SHP77 (cell line): ENCODE results near the gene RECK.

Source experiments
- DNase-seq, 2 experiments: peaks; one replicate each; lab custom pipeline; 2025; lab: John Stamatoyannopoulos, UW

The RECK gene

GRCh38 chr9:36140086-36141084 is 103.7 kb downstream of the RECK start:
- no peak for DNase-seq

- DNase-seq: no peak
These were observed 104.6 kb downstream of the RECK start for GRCh38 chr9:36141288-36141687.

- no peak for DNase-seq
These were observed 105.0 kb downstream of the RECK start for GRCh38 chr9:36141761-36142160.

DNA sequence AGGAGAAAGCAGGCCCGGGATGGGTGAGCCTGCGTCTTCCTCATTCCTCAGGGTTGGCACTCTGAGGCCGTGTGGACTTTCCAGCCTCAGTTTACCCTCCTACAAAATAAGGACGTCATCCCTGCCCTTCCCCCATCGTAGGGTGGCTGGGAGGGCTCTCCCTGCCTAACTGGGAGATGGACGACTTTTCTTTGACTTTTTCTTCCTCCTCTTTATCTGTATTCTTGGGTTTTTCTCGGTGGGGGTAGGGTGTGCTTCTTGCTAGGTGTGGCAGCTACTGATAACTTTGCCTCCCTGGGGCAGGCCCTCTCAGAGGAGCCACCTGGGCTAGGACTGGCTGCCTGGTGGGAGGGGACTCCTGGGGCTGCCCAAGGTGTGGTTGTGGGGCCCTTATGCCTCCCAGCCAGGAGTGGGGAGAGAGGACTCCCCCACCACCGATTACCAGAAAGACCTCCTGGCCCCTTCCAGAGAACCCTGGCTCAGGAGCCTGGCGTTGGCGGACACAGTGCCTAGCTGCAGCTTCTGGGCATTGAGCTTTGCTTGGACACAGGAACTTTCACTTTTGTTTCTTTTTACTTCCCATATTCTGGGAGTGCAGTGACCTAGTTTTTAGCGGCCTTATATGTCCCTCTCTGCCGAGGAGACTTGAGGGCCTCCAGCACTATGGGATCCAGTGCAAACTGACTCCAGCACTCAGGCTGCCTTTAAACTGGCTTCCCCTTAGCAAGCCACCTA is 106.0 kb downstream of the RECK start:
- no peak for DNase-seq

DNA sequence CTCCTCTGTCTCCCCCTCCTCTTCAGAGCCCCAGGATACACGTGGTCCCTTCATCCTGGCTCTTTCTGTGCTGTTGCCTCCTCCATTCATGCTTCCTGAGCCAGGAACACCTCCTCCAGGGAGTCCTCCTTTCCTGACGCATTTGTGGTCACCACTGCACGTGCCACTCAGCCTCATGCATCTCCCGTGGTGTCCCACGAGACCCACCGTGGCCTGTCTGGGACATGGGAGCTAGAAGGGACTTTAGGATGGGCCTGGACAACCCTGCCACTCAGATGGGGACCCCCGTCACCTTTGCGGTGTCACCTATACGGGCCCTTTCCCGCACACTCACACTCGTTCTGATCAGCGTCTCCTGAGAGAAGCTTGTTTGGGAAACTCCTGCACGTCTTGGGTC is 106.5 kb downstream of the RECK start:
- no peak for DNase-seq

GRCh38 chr9:36144309-36145232 is 107.9 kb downstream of the RECK start:
- DNase-seq: no peak

DNA sequence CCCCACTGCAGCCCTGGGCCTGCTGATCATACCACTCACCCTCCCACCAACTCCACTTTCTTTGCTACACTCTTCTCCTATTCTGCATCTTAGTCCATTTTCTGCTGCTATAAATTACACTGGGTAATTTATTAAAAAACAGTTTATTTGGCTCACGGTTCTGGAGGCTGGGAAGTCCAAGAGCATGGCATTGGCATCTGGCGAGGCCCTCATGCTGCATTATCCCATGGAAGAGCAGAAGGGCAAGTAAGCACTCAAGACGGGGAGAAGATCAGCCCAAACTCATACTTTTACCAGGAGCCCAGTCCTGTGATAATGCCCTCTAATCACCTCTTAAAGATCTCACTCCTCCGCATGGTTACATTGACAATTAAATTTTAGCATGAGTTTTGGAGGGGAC is 109.3 kb downstream of the RECK start:
- no peak for DNase-seq

- no peak for DNase-seq
These were observed 109.9 kb downstream of the RECK start for GRCh38 chr9:36146651-36147050.

GRCh38 chr9:36147441-36148175 is 110.9 kb downstream of the RECK start:
- DNase-seq: no peak

GRCh38 chr9:36148311-36149051 is 111.8 kb downstream of the RECK start:
- peak; percentile 54 to 60 for DNase-seq

DNA sequence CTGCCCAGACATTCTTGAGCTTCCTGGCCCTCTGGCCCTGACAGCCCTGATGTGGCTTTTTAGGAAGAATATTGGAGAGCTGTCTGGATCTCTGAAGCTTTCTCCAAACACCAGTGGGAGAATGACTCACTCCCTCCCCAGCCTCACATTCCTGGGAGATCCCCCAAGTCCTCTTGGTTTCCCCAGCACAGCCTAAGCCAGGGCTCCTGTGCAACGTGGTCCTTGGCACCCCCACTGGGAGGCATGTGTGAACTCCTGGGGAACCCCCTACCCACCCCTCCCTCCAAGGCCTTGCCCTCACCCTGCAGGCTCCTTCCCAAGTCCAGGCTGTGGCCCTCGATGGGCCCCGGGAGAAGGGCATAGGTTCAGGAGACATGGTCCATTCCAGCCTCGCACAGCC is 112.5 kb downstream of the RECK start:
- no peak for DNase-seq

- DNase-seq: no peak
These were observed 114.0 kb downstream of the RECK start for GRCh38 chr9:36150574-36151315.

DNA sequence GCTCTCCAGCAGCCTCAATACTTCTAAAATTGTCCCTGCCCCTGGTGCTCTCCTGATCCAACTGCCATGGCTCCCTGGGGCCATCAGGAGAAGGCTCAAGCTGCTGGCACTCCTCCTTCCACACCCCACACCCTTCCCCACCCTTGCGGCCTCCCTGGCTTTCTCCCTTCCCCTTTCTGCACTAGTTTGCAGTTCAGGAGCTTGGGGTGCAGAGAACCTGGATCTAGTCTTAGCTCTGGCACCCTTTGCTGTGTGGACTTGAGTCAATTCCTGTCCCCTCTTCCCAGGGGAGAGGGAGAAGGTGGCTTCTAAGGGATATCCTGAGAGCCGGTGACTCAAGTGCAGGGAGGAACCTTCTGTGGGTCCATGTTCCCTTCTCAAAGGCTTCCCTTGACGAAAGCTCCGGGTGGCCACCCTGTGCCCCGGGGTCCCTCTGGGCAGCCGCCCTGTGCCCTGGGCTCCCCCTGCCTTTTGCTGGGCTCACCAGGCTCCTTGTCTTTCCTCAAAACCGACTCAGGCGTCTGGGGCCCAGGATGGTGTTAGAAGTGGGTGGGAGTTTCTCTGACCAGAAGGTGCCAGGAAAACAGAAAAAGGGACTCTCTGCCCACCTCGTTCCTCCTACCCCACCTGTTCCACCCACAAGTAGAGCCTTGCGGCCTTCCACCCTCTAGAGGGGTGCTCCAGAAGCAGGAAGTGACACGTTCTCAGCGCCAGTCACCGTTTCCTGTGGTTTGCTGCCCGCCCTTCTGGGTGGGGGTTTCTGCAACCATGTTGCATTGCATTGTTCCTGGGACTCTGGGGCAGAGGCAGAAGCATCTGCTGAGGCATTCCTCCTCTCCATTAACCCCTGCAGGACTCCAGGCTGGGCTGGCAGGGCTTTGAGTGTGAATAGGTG is 114.8 kb downstream of the RECK start:
- no peak for DNase-seq

- DNase-seq: no peak
These were observed 116.2 kb downstream of the RECK start for GRCh38 chr9:36152741-36153438.

DNA sequence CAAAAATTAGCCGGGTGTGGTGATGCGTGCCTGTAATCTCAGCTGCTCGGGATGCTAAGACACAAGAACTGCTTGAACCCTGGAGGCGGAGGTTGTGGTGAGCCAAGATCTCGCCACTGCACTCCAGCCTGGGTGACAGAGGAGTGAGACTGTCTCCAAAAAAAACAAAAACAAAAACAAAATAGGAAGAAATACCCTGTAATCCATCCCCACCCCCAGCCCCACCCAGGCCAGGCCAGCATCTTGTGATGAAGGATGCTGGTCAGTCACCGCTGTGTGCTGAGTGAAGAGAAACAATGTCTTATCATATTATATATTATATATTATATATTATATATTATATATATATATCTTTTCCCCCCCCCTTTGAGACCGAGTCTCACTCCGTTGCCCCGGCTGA is 117.0 kb downstream of the RECK start:
- no peak for DNase-seq

DNA sequence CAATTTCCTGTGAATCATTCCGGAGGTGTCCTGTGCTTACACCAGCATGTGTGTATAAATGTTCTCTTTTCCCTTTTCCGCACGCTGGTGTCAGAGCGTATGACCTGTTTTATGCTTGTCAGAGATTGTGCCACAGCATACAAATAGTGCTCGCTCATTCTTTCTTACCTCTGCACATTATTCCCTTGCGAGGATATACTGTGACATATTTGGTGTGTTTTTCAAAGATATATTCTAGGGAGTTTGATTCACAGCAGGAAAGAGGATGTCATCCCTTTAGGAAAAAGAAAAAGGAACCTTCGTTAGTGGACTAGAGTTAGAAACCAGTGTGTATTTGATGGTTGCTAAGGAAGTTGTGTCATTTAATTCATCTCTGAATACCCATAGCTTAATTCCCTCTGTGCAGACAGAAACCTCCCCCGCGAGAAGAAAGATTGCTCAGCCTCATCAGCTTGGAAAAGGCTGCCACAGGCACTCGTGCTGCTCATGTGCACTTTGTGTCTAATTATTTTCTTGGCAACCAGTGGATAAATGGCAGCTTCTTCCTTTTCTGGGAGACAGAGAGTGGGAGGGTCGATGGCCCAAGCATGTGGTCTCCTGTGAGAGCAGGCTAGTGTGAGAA is 117.7 kb downstream of the RECK start:
- no peak for DNase-seq

- no peak for DNase-seq
These were observed 119.4 kb downstream of the RECK start for GRCh38 chr9:36156116-36156515.

GRCh38 chr9:36158122-36158521 is 121.4 kb downstream of the RECK start:
- no peak for DNase-seq
